HEK293T (cell line): ENCODE measurements around the gene ANO10.

Experiments used
- CTCF ChIA-PET: fragments of 350-600 bp; formaldehyde crosslinking; extraction: SDS; loops from one replicate; lab custom pipeline; 2021; ENCODE audit warnings: antibody characterized with exemption, inconsistent platforms; lab: Yijun Ruan, JAX
- POLR2A ChIA-PET: fragments of 350-600 bp; formaldehyde crosslinking; extraction: SDS; loops from one replicate; lab custom pipeline; 2020; ENCODE audit warnings: antibody characterized with exemption, inconsistent platforms; lab: Yijun Ruan, JAX
- DNase-seq: peaks from one replicate; pipeline ENCODE4 v3.0.0; 2012; ENCODE audit warnings: mixed read lengths; ENCODE audit errors: extremely low spot score
- ARNT ChIP-seq: fragments of 450-650 bp; IDR thresholded peaks from 2 replicates; pipeline ENCODE4 v1.6.1; 2017; ENCODE audit warnings: mild to moderate bottlenecking
- BHLHE40 ChIP-seq: fragments of 450-650 bp; IDR thresholded peaks from 2 replicates; pipeline ENCODE4 v1.6.1; 2016; ENCODE audit warnings: mild to moderate bottlenecking, moderate library complexity, borderline replicate concordance
- CTBP1 ChIP-seq: fragments of 450-650 bp; IDR thresholded peaks from 2 replicates; pipeline ENCODE4 v1.6.1; 2016; ENCODE audit warnings: borderline replicate concordance
- ELF4 ChIP-seq: fragments of 450-650 bp; IDR thresholded peaks from 2 replicates; pipeline ENCODE4 v1.6.1; 2017; ENCODE audit warnings: antibody characterized with exemption
- FOXA1 ChIP-seq: fragments of 450-650 bp; IDR thresholded peaks from 2 replicates; pipeline ENCODE4 v1.6.1; 2016; ENCODE audit warnings: mild to moderate bottlenecking
- FOXK2 ChIP-seq: fragments of 450-650 bp; IDR thresholded peaks from 2 replicates; pipeline ENCODE4 v1.6.1; 2016; ENCODE audit warnings: mild to moderate bottlenecking
- FOXM1 ChIP-seq: fragments of 450-650 bp; IDR thresholded peaks from 2 replicates; pipeline ENCODE4 v1.6.1; 2017; ENCODE audit warnings: mild to moderate bottlenecking, borderline replicate concordance
- HDGF ChIP-seq: fragments of 450-650 bp; IDR thresholded peaks from 2 replicates; pipeline ENCODE4 v1.6.1; 2017; ENCODE audit warnings: antibody characterized with exemption, borderline replicate concordance
- L3MBTL2 ChIP-seq: fragments of 450-650 bp; conservative IDR thresholded peaks from 2 replicates; pipeline ENCODE4 v1.6.1; 2016; ENCODE audit warnings: mild to moderate bottlenecking
- LEF1 ChIP-seq: fragments of 450-650 bp; IDR thresholded peaks from 2 replicates; pipeline ENCODE4 v1.6.1; 2017; ENCODE audit warnings: mild to moderate bottlenecking, borderline replicate concordance
- NFRKB ChIP-seq: fragments of 450-650 bp; IDR thresholded peaks from 2 replicates; pipeline ENCODE4 v1.6.1; 2016; ENCODE audit warnings: mild to moderate bottlenecking, moderate library complexity
- SP1 ChIP-seq: fragments of 450-650 bp; IDR thresholded peaks from 2 replicates; pipeline ENCODE4 v1.6.1; 2017
- SUZ12 ChIP-seq: fragments of 450-650 bp; IDR thresholded peaks from 2 replicates; pipeline ENCODE4 v1.6.1; 2016; ENCODE audit warnings: mild to moderate bottlenecking
- TARDBP ChIP-seq: fragments of 450-650 bp; IDR thresholded peaks from 2 replicates; pipeline ENCODE4 v1.6.1; 2016
- ZNF384 ChIP-seq: fragments of 450-650 bp; IDR thresholded peaks from 2 replicates; pipeline ENCODE4 v1.6.1; 2016
- TF ChIP-seq, protein P1 (sequence below): fragments of 450-650 bp; IDR thresholded peaks from 2 replicates; pipeline ENCODE4 v1.6.1; 2016

ANO10 gene

DNA sequence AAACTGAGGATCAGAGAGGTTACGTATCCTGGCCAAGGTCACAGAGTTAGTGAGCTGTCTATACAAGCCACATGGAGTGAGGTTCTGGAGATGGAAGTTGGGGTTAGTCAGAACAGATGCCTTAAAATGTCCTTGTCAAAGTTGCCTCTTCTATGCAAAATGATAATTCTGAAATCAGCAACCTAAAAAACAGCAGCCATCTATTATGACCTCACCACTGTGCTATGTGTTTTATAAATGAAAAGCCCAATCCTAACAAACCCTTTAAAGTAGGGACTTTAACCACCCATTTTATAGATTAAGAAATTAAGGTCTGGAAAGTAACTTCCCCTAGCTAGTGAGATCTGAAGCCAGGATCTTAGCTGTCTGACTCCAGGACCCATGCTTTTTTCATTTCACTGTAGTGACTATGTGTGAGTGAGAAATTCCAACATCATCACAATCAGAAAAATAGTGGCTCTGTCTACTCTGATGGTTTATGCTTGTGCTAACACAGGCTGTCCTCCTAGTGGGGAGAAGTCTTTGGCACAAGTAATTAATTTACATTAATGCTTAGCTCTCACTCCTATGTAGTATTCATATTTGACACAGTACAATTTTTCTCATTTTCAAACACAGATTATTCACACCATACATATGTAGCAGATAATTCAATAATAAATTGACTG is 143.6 kb downstream of the ANO10 start:
- no peak for DNase-seq
- ChIA-PET CTCF (no interaction called here), POLR2A (no interaction called here)
- TF ChIP-seq SUZ12 (no peak), FOXM1 (no peak), ELF4 (no peak), LEF1 (no peak), ZNF384 (no peak), HDGF (no peak), TARDBP (no peak), FOXA1 (no peak), NFRKB (no peak), BHLHE40 (no peak), SP1 (no peak), ARNT (no peak), FOXK2 (no peak), L3MBTL2 (no peak), CTBP1 (no peak)
- TF ChIP-seq, protein P1, sequence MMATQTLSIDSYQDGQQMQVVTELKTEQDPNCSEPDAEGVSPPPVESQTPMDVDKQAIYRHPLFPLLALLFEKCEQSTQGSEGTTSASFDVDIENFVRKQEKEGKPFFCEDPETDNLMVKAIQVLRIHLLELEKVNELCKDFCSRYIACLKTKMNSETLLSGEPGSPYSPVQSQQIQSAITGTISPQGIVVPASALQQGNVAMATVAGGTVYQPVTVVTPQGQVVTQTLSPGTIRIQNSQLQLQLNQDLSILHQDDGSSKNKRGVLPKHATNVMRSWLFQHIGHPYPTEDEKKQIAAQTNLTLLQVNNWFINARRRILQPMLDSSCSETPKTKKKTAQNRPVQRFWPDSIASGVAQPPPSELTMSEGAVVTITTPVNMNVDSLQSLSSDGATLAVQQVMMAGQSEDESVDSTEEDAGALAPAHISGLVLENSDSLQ: no peak

DNA sequence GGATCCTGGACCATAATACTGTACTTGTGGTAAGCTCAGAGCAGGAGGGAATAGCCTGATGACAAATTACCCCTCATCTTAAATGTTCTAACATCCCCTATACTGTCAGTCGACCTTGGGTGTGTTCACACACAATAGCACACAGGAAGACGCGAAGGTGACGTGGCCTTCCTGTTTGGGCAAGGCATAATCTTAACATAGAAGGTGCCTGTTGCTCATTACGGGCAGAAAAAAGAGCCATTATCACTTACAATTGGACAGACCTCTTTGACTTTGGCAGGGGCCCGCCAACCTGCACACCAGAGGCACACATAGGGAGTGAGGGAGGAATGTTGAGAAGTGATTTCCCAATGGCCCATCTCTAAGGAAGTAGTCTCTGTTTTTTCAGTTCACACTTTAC is 144.2 kb downstream of the ANO10 start:
- TF ChIP-seq TARDBP: no peak
- TF ChIP-seq ARNT: no peak
- TF ChIP-seq FOXK2: no peak
- TF ChIP-seq CTBP1: no peak
- TF ChIP-seq HDGF: no peak
- TF ChIP-seq ELF4: no peak
- TF ChIP-seq L3MBTL2: no peak
- TF ChIP-seq, protein P1: no peak
- no peak for TF ChIP-seq ZNF384
- no peak for TF ChIP-seq FOXA1
- TF ChIP-seq SUZ12: no peak
- TF ChIP-seq LEF1: no peak
- TF ChIP-seq FOXM1: no peak
- no peak for TF ChIP-seq NFRKB
- TF ChIP-seq BHLHE40: no peak
- no peak for TF ChIP-seq SP1
- CTCF ChIA-PET: no interaction called here
- DNase-seq: no peak
- POLR2A ChIA-PET: no interaction called here

DNA sequence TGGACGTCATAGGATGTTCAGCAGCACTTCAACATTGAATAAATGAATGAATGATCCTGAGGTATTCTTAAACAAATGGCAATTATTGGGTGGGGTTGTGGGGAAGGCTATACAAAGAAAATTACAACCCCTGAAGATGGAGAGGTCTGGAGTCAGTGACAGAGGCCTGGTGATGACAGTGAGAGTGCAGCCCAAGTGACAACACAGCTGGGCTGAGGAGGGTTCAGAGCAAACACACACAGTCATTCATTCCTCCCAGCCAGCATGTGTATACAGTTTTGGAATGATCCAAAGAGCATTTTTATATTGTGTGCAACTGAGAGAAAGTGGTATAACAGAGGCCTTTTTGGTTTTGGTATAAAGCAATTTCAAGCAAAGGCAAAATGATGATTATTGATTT is 148.1 kb downstream of the ANO10 start:
- no peak for TF ChIP-seq CTBP1
- TF ChIP-seq NFRKB: no peak
- no peak for TF ChIP-seq FOXK2
- TF ChIP-seq ZNF384: no peak
- no peak for TF ChIP-seq HDGF
- no peak for TF ChIP-seq ARNT
- no peak for TF ChIP-seq SP1
- no peak for TF ChIP-seq FOXM1
- TF ChIP-seq FOXA1: no peak
- no peak for TF ChIP-seq LEF1
- no peak for TF ChIP-seq TARDBP
- no peak for TF ChIP-seq SUZ12
- TF ChIP-seq ELF4: no peak
- TF ChIP-seq, protein P1: no peak
- TF ChIP-seq BHLHE40: no peak
- TF ChIP-seq L3MBTL2: no peak
- DNase-seq: no peak
- CTCF ChIA-PET: no interaction called here
- POLR2A ChIA-PET: no interaction called here

DNA sequence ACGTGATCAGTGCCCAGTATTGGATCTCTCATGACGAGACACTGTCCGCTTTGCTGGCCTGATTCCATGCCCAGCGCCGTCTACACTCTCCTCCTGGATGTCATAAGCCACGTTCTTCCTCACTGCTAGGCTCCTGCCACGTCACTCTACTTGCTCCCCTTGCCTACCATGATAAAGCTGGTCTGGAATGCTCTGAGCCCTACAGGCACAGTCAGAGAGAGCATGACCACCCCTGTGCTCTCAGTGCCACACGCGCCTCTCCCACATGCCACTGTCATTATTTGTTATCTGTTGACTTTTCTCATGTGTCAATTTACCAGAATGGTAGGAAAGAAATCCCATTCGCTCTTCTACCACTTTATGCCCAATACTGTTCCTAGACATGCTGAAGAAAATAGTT is 148.6 kb downstream of the ANO10 start:
- ChIA-PET POLR2A (no interaction called here), CTCF (no interaction called here)
- no peak for DNase-seq
- TF ChIP-seq SP1 (no peak), HDGF (no peak), ELF4 (no peak), SUZ12 (no peak), FOXK2 (no peak), FOXM1 (no peak), CTBP1 (no peak), FOXA1 (no peak), ZNF384 (no peak), LEF1 (no peak), BHLHE40 (no peak), L3MBTL2 (no peak), TARDBP (no peak), NFRKB (no peak), ARNT (no peak)
- TF ChIP-seq, protein P1: no peak

DNA sequence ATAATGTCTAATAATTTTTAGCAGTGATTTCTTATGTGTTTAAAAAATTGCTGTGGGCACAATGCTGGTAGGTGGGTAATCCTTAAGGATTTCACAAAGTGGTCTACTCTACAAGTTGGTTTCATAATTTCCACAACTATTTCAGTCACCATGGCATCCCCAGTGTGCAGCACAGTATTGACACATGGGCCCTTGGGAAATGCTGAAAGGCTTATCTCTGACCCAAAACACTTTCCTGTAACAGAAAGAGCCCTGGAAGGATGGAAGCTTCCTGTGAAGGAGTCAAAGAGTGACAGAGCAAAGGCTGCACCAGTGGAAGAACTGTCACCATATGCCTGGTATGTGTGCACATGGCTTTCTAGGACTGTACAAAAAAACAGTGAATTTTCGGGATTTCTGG is 153.7 kb downstream of the ANO10 start:
- TF ChIP-seq HDGF (no peak), NFRKB (no peak), TARDBP (no peak), FOXK2 (no peak), ZNF384 (no peak)
- DNase-seq: no peak
- CTCF ChIA-PET: no interaction called here
- POLR2A ChIA-PET: no interaction called here
